Upper lobe of right lung (tissue), 1 donor: ENCODE results near the gene PBOV1. TPM values are rescaled to one million over a fixed set of nuclear protein-coding genes. Genes with fewer than 3 reads are reported as not detected.

ENCODE experiments used
- ATAC-seq: fragments of 200-7000 bp; cut with Tn5 transposase; one replicate; pipeline ENCODE4 v1.9.1; 2020; ENCODE audit warnings: mild to moderate bottlenecking, moderate library complexity
- DNase-seq: peaks from one replicate; pipeline ENCODE4 v3.0.0-alpha.2; 2020
- H3K27ac ChIP-seq: fragments of 200-600 bp; one replicate; pipeline ENCODE4 v1.8.0; 2022
- H3K27me3 ChIP-seq: fragments of 200-600 bp; one replicate; pipeline ENCODE4 v1.8.0; 2022; ENCODE audit warnings: mild to moderate bottlenecking
- H3K36me3 ChIP-seq: fragments of 200-600 bp; one replicate; pipeline ENCODE4 v1.8.0; 2022
- H3K4me1 ChIP-seq: fragments of 200-600 bp; one replicate; pipeline ENCODE4 v1.8.0; 2022
- H3K4me3 ChIP-seq: fragments of 200-600 bp; one replicate; pipeline ENCODE4 v1.8.0; 2022; ENCODE audit warnings: mild to moderate bottlenecking
- H3K9me3 ChIP-seq: fragments of 200-600 bp; one replicate; pipeline ENCODE4 v1.8.0; 2022
- CTCF ChIP-seq: fragments of 200-600 bp; IDR thresholded peaks from one replicate; pipeline ENCODE4 v1.8.0; 2022; ENCODE audit warnings: antibody characterized with exemption
- intact Hi-C: fragments of 100-400 bp; cut with DNase I; formaldehyde crosslinking; loops from one replicate; pipeline ENCODE4 v1.11.0; 2022
- long read RNA-seq: library from polyadenylated mRNA; unstranded; transcript quantifications from one replicate; pipeline ENCODE4 v2.0.0, GENCODE V29; 2021
- total RNA-seq: library from RNA; stranded (reverse); fragmentation: NEBNext Ultra II Directional; extraction: Animal tissue kit (Norgen Biotek cat#: 25700); gene quantifications from one replicate; pipeline ENCODE4 v1.2.1, GENCODE V29; 2021
- donor health status: DM: no; HTN: yes; CAD: no; lungs with severe emphysema.

The PBOV1 gene
- not detected for total RNA-seq
- long read RNA-seq: 0 reads

- no peaks in the 10 kb centered on the region for H3K9me3 ChIP-seq
- H3K4me3 ChIP-seq: no peak within 1 kb of the TSS
- ATAC-seq (no peak), DNase-seq (no peak)
- H3K27me3 ChIP-seq: no peaks in the 10 kb centered on the region
- no peak for TF ChIP-seq CTCF
- no peak within 1 kb of the TSS for H3K27ac ChIP-seq
- no peaks in the 10 kb centered on the region for H3K4me1 ChIP-seq
- H3K36me3 ChIP-seq: no peaks in the 10 kb centered on the region
- intact Hi-C loops: no loop called here
These were observed at the start of gene PBOV1 for GRCh38 chr6:138218449-138218848. Gene PBOV1 (minus strand): TSS chr6:138218491. CDS start chr6:138218395, 96 bp downstream.

- ATAC-seq: no peak
- intact Hi-C loops: no loop called here
These were observed 47.8 kb upstream of the PBOV1 start for GRCh38 chr6:138266095-138266494.

GRCh38 chr6:138264372-138264880 is 46.1 kb upstream of the PBOV1 start:
- Histone ChIP-seq H3K27ac (no peak overlapping the region), H3K4me1 (no peaks in the 10 kb centered on the region), H3K4me3 (no peak overlapping the region), H3K9me3 (no peaks in the 10 kb centered on the region), H3K27me3 (no peaks in the 10 kb centered on the region), H3K36me3 (peaks cover 8% of the 10 kb centered on the region)
- DNase-seq (no peak), ATAC-seq (no peak)
- intact Hi-C loops: no loop called here
- no peak for TF ChIP-seq CTCF

More at GRCh38 chr6:138266095-138266494, 47.8 kb upstream of the PBOV1 start:
- DNase-seq: no peak
- TF ChIP-seq CTCF: no peak
- no peaks in the 10 kb centered on the region for H3K27me3 ChIP-seq
- no peak overlapping the region for H3K4me3 ChIP-seq
- no peak overlapping the region for H3K27ac ChIP-seq
- H3K36me3 ChIP-seq: peaks cover 8% of the 10 kb centered on the region
- no peaks in the 10 kb centered on the region for H3K9me3 ChIP-seq
- H3K4me1 ChIP-seq: no peaks in the 10 kb centered on the region

GRCh38 chr6:138263963-138264362 is 45.7 kb upstream of the PBOV1 start:
- ATAC-seq (no peak), DNase-seq (no peak)
- Histone ChIP-seq H3K27me3 (no peaks in the 10 kb centered on the region), H3K4me1 (no peaks in the 10 kb centered on the region), H3K36me3 (peaks cover 8% of the 10 kb centered on the region), H3K9me3 (no peaks in the 10 kb centered on the region), H3K27ac (no peak overlapping the region), H3K4me3 (no peak overlapping the region)
- TF ChIP-seq CTCF: no peak
- intact Hi-C loops: no loop called here

- Histone ChIP-seq H3K36me3 (peaks cover 8% of the 10 kb centered on the region), H3K4me3 (no peak overlapping the region), H3K27me3 (no peaks in the 10 kb centered on the region), H3K9me3 (no peaks in the 10 kb centered on the region), H3K27ac (no peak overlapping the region), H3K4me1 (no peaks in the 10 kb centered on the region)
- ATAC-seq: no peak
- TF ChIP-seq CTCF: no peak
- intact Hi-C loops: no loop called here
- no peak for DNase-seq
These were observed 43.0 kb upstream of the PBOV1 start for GRCh38 chr6:138261116-138261780.
